ENCODE data around the gene PPM1J.

DNA sequence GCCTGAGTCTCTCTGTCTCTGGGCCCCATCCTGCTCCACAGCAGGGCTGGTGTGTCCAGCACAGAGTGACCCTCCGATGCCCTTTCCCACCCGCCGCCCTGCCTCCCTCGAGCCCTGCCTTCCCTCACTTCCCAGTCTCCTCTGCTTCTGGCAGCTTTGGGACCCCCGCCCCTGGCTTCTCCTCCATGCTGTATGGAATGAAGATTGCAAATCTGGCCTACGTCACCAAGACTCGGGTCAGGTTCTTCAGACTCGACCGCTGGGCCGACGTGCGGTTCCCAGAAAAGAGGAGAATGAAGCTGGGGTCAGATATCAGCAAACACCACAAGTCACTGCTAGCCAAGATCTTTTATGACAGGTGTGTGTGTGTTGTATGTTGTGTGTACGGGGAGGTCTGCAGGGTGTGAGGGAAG lies 26.3 kb downstream of the PPM1J start:
- no peak for TF ChIP-seq ARNTL (CRISPR knock-in tag; IDR thresholded peaks at IDR 0.05; ENCODE audit: borderline replicate concordance, low read depth)
- TF ChIP-seq TSHZ2 (CRISPR knock-in tag; IDR thresholded peaks at IDR 0.05) = no peak
- TF ChIP-seq ZFP3 (CRISPR knock-in tag; IDR thresholded peaks at IDR 0.05) = no peak
- no peak for TF ChIP-seq PPARA (CRISPR knock-in tag; IDR thresholded peaks at IDR 0.05; ENCODE audit: borderline replicate concordance)
- no peak for TF ChIP-seq CREB5 (CRISPR knock-in tag; IDR thresholded peaks at IDR 0.05; ENCODE audit: low read depth)

Data from SK-N-SH treated with all-trans-retinoic acid at 6 μM for 48 hours (cell line).